ENCODE results near the gene DMXL2. TPM values are rescaled to one million over a fixed set of nuclear protein-coding genes. Genes with fewer than 3 reads are reported as not detected.

DMXL2 gene
- polyA plus RNA-seq, 1 of the 3 experiments (the other 2 are of a cell fraction), result 6.4 TPM

DNA sequence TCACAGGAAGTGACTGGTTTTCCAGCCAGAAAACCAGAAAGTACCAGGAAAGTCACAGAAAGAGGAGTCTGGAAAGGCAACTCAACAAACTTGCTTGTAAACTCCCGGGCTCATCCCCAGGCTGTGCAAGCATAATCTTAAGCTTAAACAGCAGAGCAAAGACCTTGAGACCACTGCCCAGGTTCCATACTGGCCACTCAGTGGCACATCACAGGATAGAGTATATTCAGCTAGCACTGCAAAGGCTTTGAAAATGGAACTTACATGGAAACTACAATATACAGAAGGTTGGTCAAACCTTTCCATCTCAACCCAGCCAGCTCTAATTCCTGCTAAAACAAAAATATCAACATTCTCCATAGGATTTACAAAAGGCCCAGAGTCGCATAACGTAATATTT lies 20.1 kb downstream of the DMXL2 start (continued):
- no peak for TF ChIP-seq MXI1 (IDR thresholded peaks at IDR 0.05; ENCODE audit: low read depth, low read length)
- no peak for TF ChIP-seq RFX5 (IDR thresholded peaks at IDR 0.05; ENCODE audit: low read length)
- no peak for TF ChIP-seq FOXM1 (IDR thresholded peaks at IDR 0.05; ENCODE audit: low read depth)
- TF ChIP-seq, protein P1, sequence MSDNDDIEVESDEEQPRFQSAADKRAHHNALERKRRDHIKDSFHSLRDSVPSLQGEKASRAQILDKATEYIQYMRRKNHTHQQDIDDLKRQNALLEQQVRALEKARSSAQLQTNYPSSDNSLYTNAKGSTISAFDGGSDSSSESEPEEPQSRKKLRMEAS (IDR thresholded peaks at IDR 0.05; ENCODE audit: low read depth), result no peak
- TF ChIP-seq EP300 (IDR thresholded peaks at IDR 0.05; ENCODE audit: borderline replicate concordance in 1 of 2, low read depth in 1 of 2, low read length in 1 of 2), result no peak
- no peak for TF ChIP-seq JUND (IDR thresholded peaks at IDR 0.05)

DNA sequence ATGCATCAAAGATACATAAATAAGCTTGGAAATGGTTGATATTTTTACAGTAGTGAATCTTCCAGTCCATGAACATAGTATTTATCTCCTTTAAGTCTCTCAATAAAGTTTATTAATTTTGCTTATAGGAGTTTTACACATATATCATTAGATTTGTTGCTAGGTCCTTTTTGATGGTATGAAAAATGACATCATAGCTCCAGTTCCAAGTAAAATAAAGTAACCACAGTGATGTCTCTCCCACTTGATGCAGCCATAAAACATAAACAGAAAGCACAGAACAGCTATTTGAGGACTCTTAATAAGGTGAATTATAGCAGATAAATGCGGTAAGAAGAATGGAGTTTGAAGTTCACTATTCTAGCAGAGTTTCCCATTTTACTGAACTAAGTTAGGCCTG lies 20.8 kb downstream of the DMXL2 start:
- no peaks in the 10 kb centered on the region for H4K20me1 ChIP-seq (ENCODE audit: insufficient read depth)
- peaks cover 7% of the 10 kb centered on the region; the same call in 1 of the 2 replicates for H3K79me2 ChIP-seq (ENCODE audit: insufficient read depth)
- H3K27me3 ChIP-seq (ENCODE audit: insufficient read depth), result no peaks in the 10 kb centered on the region
- H3K9ac ChIP-seq, result no peak overlapping the region
- ChIA-PET POLR2A (no interaction called here), CTCF (interaction anchor here (0.7 to 1.7 kb wide), 2 partner anchors 16 to 48 kb away, joined by 3 to 6 read pairs; no protein-coding TSS in a partner anchor)
- no peak overlapping the region for H3K4me2 ChIP-seq
- H3K4me3 ChIP-seq (ENCODE audit: low read depth in 2 of 2, low read length in 1 of 2), result no peak overlapping the region
- 81% methylated on average over 1 of the region's 1 CpG for WGBS (ENCODE audit: low lambda C conversion rate)
- no peaks in the 10 kb centered on the region for H3K9me2 ChIP-seq
- no peaks in the 10 kb centered on the region for H3F3A ChIP-seq (replicated peaks; ENCODE audit: insufficient read depth)
- H2AFZ ChIP-seq (ENCODE audit: low read depth), result no peak overlapping the region
- H3K36me3 ChIP-seq (replicated peaks in 1 of 2; ENCODE audit: control insufficient read depth in 1 of 2, insufficient read depth in 2 of 2, low read length in 1 of 2), result no peaks in the 10 kb centered on the region
- no peaks in the 10 kb centered on the region; the same call in 1 of the 2 replicates for H3K9me3 ChIP-seq
- no peaks in the 10 kb centered on the region for H3K4me1 ChIP-seq (ENCODE audit: control insufficient read depth in 1 of 2, insufficient read depth in 2 of 2, low read depth in 1 of 2, low read length in 1 of 2)
- no peak overlapping the region for H3K27ac ChIP-seq (ENCODE audit: low read depth in 2 of 2, low read length in 1 of 2)
- no peak for DNase-seq
- no peak for TF ChIP-seq RXRA (IDR thresholded peaks at IDR 0.05; ENCODE audit: borderline replicate concordance, low read depth)
- no peak for TF ChIP-seq GABPA (IDR thresholded peaks at IDR 0.05; ENCODE audit: low read depth)
- no peak for TF ChIP-seq POLR2AphosphoS5 (IDR thresholded peaks at IDR 0.05; ENCODE audit: low read depth, low read length)
- TF ChIP-seq GATA2 (CRISPR knock-in tag; IDR thresholded peaks at IDR 0.05), result no peak
- no peak for TF ChIP-seq FOSL2 (IDR thresholded peaks at IDR 0.05; ENCODE audit: borderline replicate concordance, low read depth)
- no peak for TF ChIP-seq ELF1 (IDR thresholded peaks at IDR 0.05)
- TF ChIP-seq RAD21 (IDR thresholded peaks at IDR 0.05; ENCODE audit: low read length), result no peak
- TF ChIP-seq EP300 (IDR thresholded peaks at IDR 0.05; ENCODE audit: borderline replicate concordance in 1 of 2, low read depth in 1 of 2, low read length in 1 of 2), result no peak
- TF ChIP-seq CHD2 (IDR thresholded peaks at IDR 0.05; ENCODE audit: low read length, partially characterized antibody), result no peak
- TF ChIP-seq TAF1 (IDR thresholded peaks at IDR 0.05; ENCODE audit: borderline replicate concordance, low read depth, low read length), result no peak

DNA sequence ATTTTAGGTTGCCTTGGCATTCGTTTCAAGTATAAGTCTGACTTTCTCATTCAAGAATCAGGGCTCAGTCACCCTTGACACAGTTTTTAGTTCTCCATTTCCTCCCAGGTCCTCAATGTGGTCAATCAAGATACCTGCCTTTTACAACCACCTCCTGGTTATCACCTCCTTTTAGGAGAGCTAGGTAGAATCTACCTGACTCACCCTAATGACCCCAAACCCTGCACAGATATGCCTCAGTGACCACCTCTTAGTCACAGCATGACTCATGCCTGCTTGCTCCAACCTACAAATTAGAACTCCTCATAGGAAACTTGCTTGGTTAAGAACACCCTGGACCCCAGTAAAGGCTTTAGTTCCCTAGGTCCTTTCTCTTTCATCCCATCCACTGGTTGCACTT lies 22.5 kb downstream of the DMXL2 start:
- H3K4me2 ChIP-seq, result no peak overlapping the region
- ChIA-PET CTCF (interaction anchor here (1.1 kb wide), 1 partner anchor 63 kb away, joined by 3 read pairs; no protein-coding TSS in a partner anchor), POLR2A (no interaction called here)
- peaks cover 13% of the 10 kb centered on the region; the same call in 1 of the 2 replicates for H3K79me2 ChIP-seq (ENCODE audit: insufficient read depth)
- no peak overlapping the region for H3K4me3 ChIP-seq (ENCODE audit: low read depth in 2 of 2, low read length in 1 of 2)
- no peak overlapping the region for H3K9ac ChIP-seq
- H3K27ac ChIP-seq (ENCODE audit: low read depth in 2 of 2, low read length in 1 of 2), result no peak overlapping the region
- H3K36me3 ChIP-seq (replicated peaks in 1 of 2; ENCODE audit: control insufficient read depth in 1 of 2, insufficient read depth in 2 of 2, low read length in 1 of 2), result no peaks in the 10 kb centered on the region
- no peak for DNase-seq
- 90% methylated on average over 1 of the region's 1 CpG for WGBS (ENCODE audit: low lambda C conversion rate)
- no peaks in the 10 kb centered on the region for H3K27me3 ChIP-seq (ENCODE audit: insufficient read depth)
- H3F3A ChIP-seq (replicated peaks; ENCODE audit: insufficient read depth), result no peaks in the 10 kb centered on the region
- H2AFZ ChIP-seq (ENCODE audit: low read depth), result no peak overlapping the region
- H4K20me1 ChIP-seq (ENCODE audit: insufficient read depth), result no peaks in the 10 kb centered on the region
- no peaks in the 10 kb centered on the region; the same call in 1 of the 2 replicates for H3K9me3 ChIP-seq
- no peaks in the 10 kb centered on the region for H3K4me1 ChIP-seq (ENCODE audit: control insufficient read depth in 1 of 2, insufficient read depth in 2 of 2, low read depth in 1 of 2, low read length in 1 of 2)
- no peaks in the 10 kb centered on the region for H3K9me2 ChIP-seq
- TF ChIP-seq, protein P2, sequence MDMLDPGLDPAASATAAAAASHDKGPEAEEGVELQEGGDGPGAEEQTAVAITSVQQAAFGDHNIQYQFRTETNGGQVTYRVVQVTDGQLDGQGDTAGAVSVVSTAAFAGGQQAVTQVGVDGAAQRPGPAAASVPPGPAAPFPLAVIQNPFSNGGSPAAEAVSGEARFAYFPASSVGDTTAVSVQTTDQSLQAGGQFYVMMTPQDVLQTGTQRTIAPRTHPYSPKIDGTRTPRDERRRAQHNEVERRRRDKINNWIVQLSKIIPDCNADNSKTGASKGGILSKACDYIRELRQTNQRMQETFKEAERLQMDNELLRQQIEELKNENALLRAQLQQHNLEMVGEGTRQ (IDR thresholded peaks at IDR 0.05; ENCODE audit: borderline replicate concordance, low read depth, low read length), result no peak
- TF ChIP-seq JUND (IDR thresholded peaks at IDR 0.05) (no peak), FOXM1 (IDR thresholded peaks at IDR 0.05; ENCODE audit: low read depth) (no peak), NFIC (IDR thresholded peaks at IDR 0.05; ENCODE audit: borderline replicate concordance) (no peak), TCF12 (IDR thresholded peaks at IDR 0.05) (no peak), ELF1 (IDR thresholded peaks at IDR 0.05) (no peak), CHD2 (IDR thresholded peaks at IDR 0.05; ENCODE audit: low read length, partially characterized antibody) (no peak), TAF1 (IDR thresholded peaks at IDR 0.05; ENCODE audit: borderline replicate concordance, low read depth, low read length) (no peak)
- TF ChIP-seq, protein P3, sequence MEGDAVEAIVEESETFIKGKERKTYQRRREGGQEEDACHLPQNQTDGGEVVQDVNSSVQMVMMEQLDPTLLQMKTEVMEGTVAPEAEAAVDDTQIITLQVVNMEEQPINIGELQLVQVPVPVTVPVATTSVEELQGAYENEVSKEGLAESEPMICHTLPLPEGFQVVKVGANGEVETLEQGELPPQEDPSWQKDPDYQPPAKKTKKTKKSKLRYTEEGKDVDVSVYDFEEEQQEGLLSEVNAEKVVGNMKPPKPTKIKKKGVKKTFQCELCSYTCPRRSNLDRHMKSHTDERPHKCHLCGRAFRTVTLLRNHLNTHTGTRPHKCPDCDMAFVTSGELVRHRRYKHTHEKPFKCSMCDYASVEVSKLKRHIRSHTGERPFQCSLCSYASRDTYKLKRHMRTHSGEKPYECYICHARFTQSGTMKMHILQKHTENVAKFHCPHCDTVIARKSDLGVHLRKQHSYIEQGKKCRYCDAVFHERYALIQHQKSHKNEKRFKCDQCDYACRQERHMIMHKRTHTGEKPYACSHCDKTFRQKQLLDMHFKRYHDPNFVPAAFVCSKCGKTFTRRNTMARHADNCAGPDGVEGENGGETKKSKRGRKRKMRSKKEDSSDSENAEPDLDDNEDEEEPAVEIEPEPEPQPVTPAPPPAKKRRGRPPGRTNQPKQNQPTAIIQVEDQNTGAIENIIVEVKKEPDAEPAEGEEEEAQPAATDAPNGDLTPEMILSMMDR (IDR thresholded peaks at IDR 0.05), result no peak
- TF ChIP-seq, protein P4, sequence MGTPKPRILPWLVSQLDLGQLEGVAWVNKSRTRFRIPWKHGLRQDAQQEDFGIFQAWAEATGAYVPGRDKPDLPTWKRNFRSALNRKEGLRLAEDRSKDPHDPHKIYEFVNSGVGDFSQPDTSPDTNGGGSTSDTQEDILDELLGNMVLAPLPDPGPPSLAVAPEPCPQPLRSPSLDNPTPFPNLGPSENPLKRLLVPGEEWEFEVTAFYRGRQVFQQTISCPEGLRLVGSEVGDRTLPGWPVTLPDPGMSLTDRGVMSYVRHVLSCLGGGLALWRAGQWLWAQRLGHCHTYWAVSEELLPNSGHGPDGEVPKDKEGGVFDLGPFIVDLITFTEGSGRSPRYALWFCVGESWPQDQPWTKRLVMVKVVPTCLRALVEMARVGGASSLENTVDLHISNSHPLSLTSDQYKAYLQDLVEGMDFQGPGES (IDR thresholded peaks at IDR 0.05; ENCODE audit: low read depth, low read length), result no peak
- TF ChIP-seq, protein P5, sequence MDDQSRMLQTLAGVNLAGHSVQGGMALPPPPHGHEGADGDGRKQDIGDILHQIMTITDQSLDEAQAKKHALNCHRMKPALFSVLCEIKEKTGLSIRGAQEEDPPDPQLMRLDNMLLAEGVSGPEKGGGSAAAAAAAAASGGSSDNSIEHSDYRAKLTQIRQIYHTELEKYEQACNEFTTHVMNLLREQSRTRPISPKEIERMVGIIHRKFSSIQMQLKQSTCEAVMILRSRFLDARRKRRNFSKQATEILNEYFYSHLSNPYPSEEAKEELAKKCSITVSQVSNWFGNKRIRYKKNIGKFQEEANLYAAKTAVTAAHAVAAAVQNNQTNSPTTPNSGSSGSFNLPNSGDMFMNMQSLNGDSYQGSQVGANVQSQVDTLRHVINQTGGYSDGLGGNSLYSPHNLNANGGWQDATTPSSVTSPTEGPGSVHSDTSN (IDR thresholded peaks at IDR 0.05), result no peak

Data from SK-N-SH (cell line).